HepG2 (cell line): ENCODE measurements around the gene TOMM7. TPM values are rescaled to one million over a fixed set of nuclear protein-coding genes. Genes with fewer than 3 reads are reported as not detected.

ENCODE experiments used
- CAMTA2 ChIP-seq: sonication (generic); formaldehyde crosslinking; IDR thresholded peaks from 2 replicates; pipeline ENCODE4 v1.4.0; 2020; ENCODE audit warnings: mild to moderate bottlenecking, missing genetic modification reagents, borderline replicate concordance
- HOXA3 ChIP-seq: sonication (generic); formaldehyde crosslinking; IDR thresholded peaks from 2 replicates; pipeline ENCODE4 v1.5.0; 2020; ENCODE audit warnings: missing genetic modification reagents
- IRX3 ChIP-seq: sonication (generic); formaldehyde crosslinking; IDR thresholded peaks from 2 replicates; pipeline ENCODE4 v1.8.1; 2023; ENCODE audit warnings: mild to moderate bottlenecking, low read depth, missing genetic modification reagents, borderline replicate concordance
- KDM5B ChIP-seq: sonication (generic); formaldehyde crosslinking; IDR thresholded peaks from 2 replicates; pipeline ENCODE4 v1.4.0; 2020; ENCODE audit warnings: missing genetic modification reagents, mild to moderate bottlenecking, borderline replicate concordance
- LCORL ChIP-seq, 2 experiments: fragments of 450-650 bp in 1 of 2; sonication (generic) in 1 of 2; formaldehyde crosslinking in 1 of 2; IDR thresholded peaks; 2 replicates each; pipeline versions ENCODE4 v1.5.0 to v1.6.1; 2017 to 2020; ENCODE audit warnings: antibody characterized with exemption in 1 of 2, missing genetic modification reagents in 1 of 2
- MBD4 ChIP-seq: IDR thresholded peaks from 2 replicates; pipeline ENCODE4 v1.6.1; 2012; ENCODE audit warnings: low read length, inconsistent platforms, borderline replicate concordance
- POLR2AphosphoS5 ChIP-seq: IDR thresholded peaks from 2 replicates; pipeline ENCODE4 v1.6.1; 2012; ENCODE audit warnings: low read depth, low read length
- RORA ChIP-seq: sonication (generic); formaldehyde crosslinking; IDR thresholded peaks from 2 replicates; pipeline ENCODE4 v1.5.0; 2020; ENCODE audit warnings: mild to moderate bottlenecking, missing genetic modification reagents, moderate library complexity
- SOX5 ChIP-seq: IDR thresholded peaks from 2 replicates; pipeline ENCODE4 v1.6.1; 2016; ENCODE audit warnings: borderline replicate concordance
- YEATS2 ChIP-seq: sonication (generic); formaldehyde crosslinking; IDR thresholded peaks from 2 replicates; pipeline ENCODE4 v1.4.0; 2020; ENCODE audit warnings: missing genetic modification reagents, borderline replicate concordance
- ZNF263 ChIP-seq: sonication (generic); formaldehyde crosslinking; IDR thresholded peaks from 2 replicates; pipeline ENCODE4 v1.4.0; 2020; ENCODE audit warnings: missing genetic modification reagents
- ZNF383 ChIP-seq: sonication (generic); formaldehyde crosslinking; IDR thresholded peaks from 2 replicates; pipeline ENCODE4 v1.4.0; 2020; ENCODE audit warnings: missing genetic modification reagents, mild to moderate bottlenecking, borderline replicate concordance
- polyA plus RNA-seq, 8 experiments: library from polyadenylated mRNA; depleted of rRNA in 3 of 8; stranded (reverse) in 7 of 8; unstranded in 1 of 8; fragments of >200 nt; fragmentation: Illumina TruSeq in 4 of 8; extraction: Trizol in 4 of 8; gene quantifications; 2 replicates each; pipeline versions ENCODE4 v1.2.1 to v1.2.3, GENCODE V29; 2011 to 2016; ENCODE audit warnings: low read depth in 4 of 8, missing spikeins in 1 of 8, mixed read lengths in 1 of 8; ENCODE audit not compliant: insufficient read depth in 1 of 8
- total RNA-seq, 5 experiments: library from RNA; depleted of rRNA; stranded (reverse); fragments of >200 nt; fragmentation: Illumina TruSeq; extraction: Trizol; gene quantifications; 2 replicates each; pipeline ENCODE4 v1.2.3, GENCODE V29; 2016; ENCODE audit warnings: low read depth in 1 of 5
- TF ChIP-seq, protein P1 (sequence below): sonication (generic); formaldehyde crosslinking; IDR thresholded peaks from 2 replicates; pipeline ENCODE4 v1.4.0; 2020; ENCODE audit warnings: mild to moderate bottlenecking, missing genetic modification reagents
- TF ChIP-seq, protein P2 (sequence below): sonication (generic); formaldehyde crosslinking; conservative IDR thresholded peaks from 2 replicates; pipeline ENCODE4 v1.8.0; 2022; ENCODE audit warnings: missing genetic modification reagents
- TF ChIP-seq, protein P3 (sequence below): sonication (generic); formaldehyde crosslinking; IDR thresholded peaks from 2 replicates; pipeline ENCODE4 v1.5.0; 2020; ENCODE audit warnings: mild to moderate bottlenecking, missing genetic modification reagents, borderline replicate concordance

Gene TOMM7
- total and polyA plus RNA-seq, 2 of the 13 experiments (the other 11 are each of a cell fraction or from before 2014, with no cell fraction given), result 251 to 369 TPM

DNA sequence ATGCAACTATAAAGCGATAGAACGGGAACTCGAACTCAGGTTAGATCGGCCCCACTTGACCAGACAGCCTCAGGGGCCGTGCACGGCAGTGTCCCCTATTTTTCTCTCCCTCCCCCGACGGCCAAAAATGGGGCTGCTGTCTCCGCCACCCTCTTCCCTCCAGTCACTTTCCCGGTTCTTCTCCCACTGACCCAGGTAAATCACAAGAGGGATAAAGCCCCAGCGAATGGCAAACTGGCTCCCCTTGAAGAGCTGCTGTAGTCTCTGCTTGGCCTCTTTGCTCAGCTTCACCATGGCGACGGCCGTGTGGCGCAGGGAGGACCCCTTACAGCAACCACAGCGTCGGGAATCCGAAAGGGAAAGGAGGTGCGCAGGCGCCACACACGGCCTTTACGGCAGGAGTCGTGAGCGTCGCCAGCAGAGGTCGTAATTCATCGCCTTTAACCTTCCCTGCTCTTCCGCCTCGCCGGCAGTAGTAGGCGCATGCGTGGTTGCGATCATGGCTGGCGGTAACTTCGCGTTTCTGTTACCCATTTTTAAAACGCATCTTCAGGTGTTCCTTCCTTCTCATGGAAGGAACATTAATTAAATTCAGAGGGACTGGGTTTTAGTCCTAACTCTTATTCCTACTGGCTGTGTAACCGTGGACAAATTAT lies at the start of gene TOMM7 (continued):
- TF ChIP-seq LCORL (IDR thresholded peaks at IDR 0.05) (no peak), LCORL (CRISPR knock-in tag; IDR thresholded peaks at IDR 0.05) (peak; percentile 49), ZNF263 (peak; percentile 71; the same call in 1 of the 2 replicates), HOXA3 (peak; percentile 89), ZNF383 (CRISPR knock-in tag) (peak; percentile 91; the same call in 1 of the 2 replicates), MBD4 (no peak), KDM5B (CRISPR knock-in tag) (peak; percentile 51; the same call in 1 of the 2 replicates), YEATS2 (peak; percentile 92; the same call in 1 of the 2 replicates), RORA (CRISPR knock-in tag) (no peak), SOX5 (CRISPR knock-in tag) (peak; percentile 62), POLR2AphosphoS5 (peak; percentile 89), CAMTA2 (0 out of 2 replicates have a peak, but pooled peaks have one; percentile 34), IRX3 (CRISPR knock-in tag) (peak; percentile 38; the same call in 1 of the 2 replicates)
- TF ChIP-seq, protein P1, sequence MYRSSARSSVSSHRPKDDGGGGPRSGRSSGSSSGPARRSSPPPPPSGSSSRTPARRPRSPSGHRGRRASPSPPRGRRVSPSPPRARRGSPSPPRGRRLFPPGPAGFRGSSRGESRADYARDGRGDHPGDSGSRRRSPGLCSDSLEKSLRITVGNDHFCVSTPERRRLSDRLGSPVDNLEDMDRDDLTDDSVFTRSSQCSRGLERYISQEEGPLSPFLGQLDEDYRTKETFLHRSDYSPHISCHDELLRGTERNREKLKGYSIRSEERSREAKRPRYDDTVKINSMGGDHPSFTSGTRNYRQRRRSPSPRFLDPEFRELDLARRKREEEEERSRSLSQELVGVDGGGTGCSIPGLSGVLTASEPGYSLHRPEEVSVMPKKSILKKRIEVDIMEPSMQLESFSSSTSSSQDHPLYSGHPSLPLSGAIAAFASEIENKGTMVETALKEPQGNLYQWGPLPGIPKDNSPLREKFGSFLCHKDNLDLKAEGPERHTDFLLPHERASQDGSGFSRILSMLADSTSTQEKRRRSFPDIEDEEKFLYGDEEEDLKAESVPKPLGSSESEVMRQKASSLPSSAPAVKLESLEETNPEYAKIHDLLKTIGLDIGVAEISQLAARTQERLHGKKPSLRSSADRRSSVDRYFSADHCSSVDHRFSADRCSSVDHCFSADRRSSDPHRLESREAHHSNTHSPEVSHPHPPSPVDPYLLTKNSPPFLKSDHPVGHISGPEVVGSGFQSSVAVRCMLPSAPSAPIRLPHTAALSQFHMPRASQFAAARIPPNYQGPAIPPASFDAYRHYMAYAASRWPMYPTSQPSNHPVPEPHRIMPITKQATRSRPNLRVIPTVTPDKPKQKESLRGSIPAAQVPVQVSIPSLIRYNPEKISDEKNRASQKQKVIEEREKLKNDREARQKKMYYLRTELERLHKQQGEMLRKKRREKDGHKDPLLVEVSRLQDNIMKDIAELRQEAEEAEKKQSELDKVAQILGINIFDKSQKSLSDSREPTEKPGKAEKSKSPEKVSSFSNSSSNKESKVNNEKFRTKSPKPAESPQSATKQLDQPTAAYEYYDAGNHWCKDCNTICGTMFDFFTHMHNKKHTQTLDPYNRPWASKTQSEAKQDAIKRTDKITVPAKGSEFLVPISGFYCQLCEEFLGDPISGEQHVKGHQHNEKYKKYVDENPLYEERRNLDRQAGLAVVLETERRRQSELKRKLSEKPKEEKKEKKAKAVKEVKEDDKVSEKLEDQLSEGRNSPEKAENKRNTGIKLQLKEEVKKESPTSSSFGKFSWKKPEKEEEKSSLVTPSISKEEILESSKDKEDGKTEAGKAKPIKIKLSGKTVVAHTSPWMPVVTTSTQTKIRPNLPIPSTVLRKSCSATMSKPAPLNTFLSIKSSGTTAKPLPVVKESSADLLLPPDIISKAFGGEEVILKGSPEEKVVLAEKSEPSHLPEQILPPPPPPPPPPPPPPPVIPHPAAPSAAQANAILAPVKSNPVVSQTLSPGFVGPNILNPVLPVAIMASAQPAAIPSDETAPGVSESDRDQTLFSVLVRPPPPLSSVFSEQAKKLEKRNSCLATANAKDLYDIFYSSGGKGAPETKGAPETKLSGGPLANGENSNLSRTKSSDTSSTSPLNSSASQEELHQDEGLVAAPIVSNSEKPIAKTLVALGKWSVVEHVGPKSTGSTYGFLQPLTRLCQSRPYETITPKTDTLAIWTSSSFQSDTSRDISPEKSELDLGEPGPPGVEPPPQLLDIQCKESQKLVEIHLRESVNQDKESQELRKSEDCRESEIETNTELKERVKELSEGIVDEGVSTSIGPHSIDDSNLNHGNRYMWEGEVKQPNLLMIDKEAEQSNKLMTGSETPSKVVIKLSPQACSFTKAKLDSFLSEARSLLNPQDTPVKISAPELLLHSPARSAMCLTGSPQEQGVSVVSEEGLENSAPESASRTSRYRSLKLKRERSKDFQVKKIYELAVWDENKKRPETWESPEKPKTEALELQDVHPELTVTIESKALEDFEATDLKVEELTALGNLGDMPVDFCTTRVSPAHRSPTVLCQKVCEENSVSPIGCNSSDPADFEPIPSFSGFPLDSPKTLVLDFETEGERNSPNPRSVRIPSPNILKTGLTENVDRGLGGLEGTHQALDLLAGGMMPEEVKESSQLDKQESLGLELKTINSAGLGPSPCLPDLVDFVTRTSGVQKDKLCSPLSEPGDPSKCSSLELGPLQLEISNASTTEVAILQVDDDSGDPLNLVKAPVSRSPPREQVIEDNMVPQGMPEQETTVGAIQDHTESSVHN (CRISPR knock-in tag), result 0 out of 2 replicates have a peak, but pooled peaks have one; percentile 56
- TF ChIP-seq, protein P2, sequence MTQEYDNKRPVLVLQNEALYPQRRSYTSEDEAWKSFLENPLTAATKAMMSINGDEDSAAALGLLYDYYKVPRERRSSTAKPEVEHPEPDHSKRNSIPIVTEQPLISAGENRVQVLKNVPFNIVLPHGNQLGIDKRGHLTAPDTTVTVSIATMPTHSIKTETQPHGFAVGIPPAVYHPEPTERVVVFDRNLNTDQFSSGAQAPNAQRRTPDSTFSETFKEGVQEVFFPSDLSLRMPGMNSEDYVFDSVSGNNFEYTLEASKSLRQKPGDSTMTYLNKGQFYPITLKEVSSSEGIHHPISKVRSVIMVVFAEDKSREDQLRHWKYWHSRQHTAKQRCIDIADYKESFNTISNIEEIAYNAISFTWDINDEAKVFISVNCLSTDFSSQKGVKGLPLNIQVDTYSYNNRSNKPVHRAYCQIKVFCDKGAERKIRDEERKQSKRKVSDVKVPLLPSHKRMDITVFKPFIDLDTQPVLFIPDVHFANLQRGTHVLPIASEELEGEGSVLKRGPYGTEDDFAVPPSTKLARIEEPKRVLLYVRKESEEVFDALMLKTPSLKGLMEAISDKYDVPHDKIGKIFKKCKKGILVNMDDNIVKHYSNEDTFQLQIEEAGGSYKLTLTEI (CRISPR knock-in tag), result no peak
- TF ChIP-seq, protein P3, sequence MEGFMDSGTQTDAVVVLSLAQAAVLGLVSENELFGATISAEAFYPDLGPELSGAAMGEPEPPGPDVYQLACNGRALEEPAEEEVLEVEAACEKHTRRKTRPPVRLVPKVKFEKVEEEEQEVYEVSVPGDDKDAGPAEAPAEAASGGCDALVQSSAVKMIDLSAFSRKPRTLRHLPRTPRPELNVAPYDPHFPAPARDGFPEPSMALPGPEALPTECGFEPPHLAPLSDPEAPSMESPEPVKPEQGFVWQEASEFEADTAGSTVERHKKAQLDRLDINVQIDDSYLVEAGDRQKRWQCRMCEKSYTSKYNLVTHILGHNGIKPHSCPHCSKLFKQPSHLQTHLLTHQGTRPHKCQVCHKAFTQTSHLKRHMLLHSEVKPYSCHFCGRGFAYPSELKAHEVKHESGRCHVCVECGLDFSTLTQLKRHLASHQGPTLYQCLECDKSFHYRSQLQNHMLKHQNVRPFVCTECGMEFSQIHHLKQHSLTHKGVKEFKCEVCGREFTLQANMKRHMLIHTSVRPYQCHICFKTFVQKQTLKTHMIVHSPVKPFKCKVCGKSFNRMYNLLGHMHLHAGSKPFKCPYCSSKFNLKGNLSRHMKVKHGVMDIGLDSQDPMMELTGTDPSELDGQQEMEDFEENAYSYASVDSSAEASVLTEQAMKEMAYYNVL (CRISPR knock-in tag), result peak; percentile 46; the same call in 1 of the 2 replicates
